Peyer's patch (tissue), 4 donors: ENCODE results near the gene ZCCHC14.

Experiments used
- POLR2A ChIP-seq, 2 donors: fragments of 450-650 bp; IDR thresholded peaks; one replicate each; pipeline ENCODE4 v1.5.1; 2017; ENCODE audit warnings: antibody characterized with exemption in 2 of 2, mild to moderate bottlenecking in 2 of 2, moderate library complexity in 2 of 2
- TF ChIP-seq, protein P1 (sequence below), 6 experiments: fragments of 450-650 bp in 4 of 6; fragments of 200-600 bp in 2 of 6; sonication (generic) in 1 of 6; IDR thresholded peaks; one replicate each; pipeline ENCODE4 v1.5.1; 2017 to 2019; ENCODE audit warnings: antibody characterized with exemption in 6 of 6, mild to moderate bottlenecking in 3 of 6, moderate library complexity in 1 of 6

DNA sequence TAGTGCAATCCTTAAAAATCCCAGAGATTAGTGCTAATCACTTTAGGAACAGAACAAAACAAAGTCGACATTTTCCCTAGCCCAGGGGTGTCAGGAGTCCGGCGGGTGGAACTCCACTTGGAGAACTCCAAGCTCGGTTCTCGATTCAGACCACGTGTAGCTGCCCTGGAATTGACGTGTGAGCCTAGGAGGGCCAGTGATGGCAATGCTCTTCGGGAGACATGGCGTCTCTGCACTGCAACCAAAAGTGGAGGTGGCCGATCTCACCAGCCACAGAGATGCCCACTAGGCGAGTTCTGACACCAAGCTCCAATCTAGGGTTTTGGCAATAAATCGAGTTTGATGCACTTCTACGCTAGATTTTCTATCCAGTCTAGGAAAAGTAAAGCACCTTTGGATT lies 83.0 kb downstream of the ZCCHC14 start:
- TF ChIP-seq, protein P1, sequence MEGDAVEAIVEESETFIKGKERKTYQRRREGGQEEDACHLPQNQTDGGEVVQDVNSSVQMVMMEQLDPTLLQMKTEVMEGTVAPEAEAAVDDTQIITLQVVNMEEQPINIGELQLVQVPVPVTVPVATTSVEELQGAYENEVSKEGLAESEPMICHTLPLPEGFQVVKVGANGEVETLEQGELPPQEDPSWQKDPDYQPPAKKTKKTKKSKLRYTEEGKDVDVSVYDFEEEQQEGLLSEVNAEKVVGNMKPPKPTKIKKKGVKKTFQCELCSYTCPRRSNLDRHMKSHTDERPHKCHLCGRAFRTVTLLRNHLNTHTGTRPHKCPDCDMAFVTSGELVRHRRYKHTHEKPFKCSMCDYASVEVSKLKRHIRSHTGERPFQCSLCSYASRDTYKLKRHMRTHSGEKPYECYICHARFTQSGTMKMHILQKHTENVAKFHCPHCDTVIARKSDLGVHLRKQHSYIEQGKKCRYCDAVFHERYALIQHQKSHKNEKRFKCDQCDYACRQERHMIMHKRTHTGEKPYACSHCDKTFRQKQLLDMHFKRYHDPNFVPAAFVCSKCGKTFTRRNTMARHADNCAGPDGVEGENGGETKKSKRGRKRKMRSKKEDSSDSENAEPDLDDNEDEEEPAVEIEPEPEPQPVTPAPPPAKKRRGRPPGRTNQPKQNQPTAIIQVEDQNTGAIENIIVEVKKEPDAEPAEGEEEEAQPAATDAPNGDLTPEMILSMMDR (IDR thresholded peaks at IDR 0.05) = no peak
- no peak for TF ChIP-seq POLR2A (IDR thresholded peaks at IDR 0.05)
